ENCODE measurements around the gene SEMA5A. TPM values are rescaled to one million over a fixed set of nuclear protein-coding genes. Genes with fewer than 3 reads are reported as not detected.

The SEMA5A gene
- total and polyA plus RNA-seq, 2 of the 8 experiments (the other 6 are each of a cell fraction or from before 2014, with no cell fraction given), result 5.3 to 8.9 TPM

DNA sequence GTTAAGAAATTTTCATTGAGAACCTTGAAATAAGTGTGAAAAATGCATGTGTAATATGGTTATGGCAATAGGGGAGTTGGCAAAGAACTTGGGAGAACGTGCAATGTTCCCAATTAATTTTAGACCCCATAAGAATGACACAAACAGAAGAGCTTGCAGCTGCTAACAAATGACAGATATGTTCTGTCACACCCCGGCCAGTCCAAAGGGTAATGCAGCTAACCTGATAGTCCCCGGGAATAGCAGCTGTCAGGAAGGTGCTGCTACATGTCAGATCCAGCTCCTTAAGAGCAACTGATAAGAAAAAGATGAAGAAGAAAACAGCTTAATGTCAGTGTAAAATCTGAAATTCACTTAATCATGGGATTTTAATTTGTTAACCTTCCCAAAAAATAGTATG lies 30.4 kb downstream of the SEMA5A start:
- Histone ChIP-seq H3K4me3 (ENCODE audit: extremely low read depth in 1 of 4, insufficient read depth in 2 of 4, low read depth in 3 of 4, low read length in 4 of 4) (no peak overlapping the region), H3K4ac (replicated peaks; ENCODE audit: insufficient read length, low read depth, low read length) (no peak overlapping the region), H2AFZ (ENCODE audit: low read length) (no peak overlapping the region), H3K9ac (replicated peaks in 1 of 4; ENCODE audit: extremely low read depth in 1 of 4, low read depth in 3 of 4, low read length in 3 of 4) (no peak overlapping the region), H3K27me3 (replicated peaks in 1 of 4; ENCODE audit: control insufficient read depth in 3 of 4, extremely low read depth in 1 of 4, insufficient read depth in 3 of 4, low read length in 3 of 4) (no peaks in the 10 kb centered on the region), H4K20me1 (replicated peaks in 1 of 2; ENCODE audit: control insufficient read depth in 1 of 2, insufficient read depth in 2 of 2, low read length in 2 of 2) (peaks cover 0 to 2% of the 10 kb centered on the region in 2 experiments), H3K18ac (ENCODE audit: extremely low read depth, low read length) (no peak overlapping the region), H2BK120ac (replicated peaks; ENCODE audit: low read depth, low read length) (no peak overlapping the region), H3K23me2 (ENCODE audit: low read depth, low read length) (no peaks in the 10 kb centered on the region), H4K8ac (ENCODE audit: extremely low read depth, insufficient read depth, low read length) (no peak overlapping the region), H4K91ac (replicated peaks; ENCODE audit: insufficient read length, low read length) (no peak overlapping the region), H3K4me2 (ENCODE audit: insufficient read depth in 1 of 2, low read depth in 2 of 2, low read length in 2 of 2) (no peak overlapping the region), H2BK15ac (ENCODE audit: low read length) (no peak overlapping the region), H3K79me2 (ENCODE audit: control insufficient read depth in 1 of 2, insufficient read depth in 2 of 2, low read length in 2 of 2) (no peaks in the 10 kb centered on the region), H3K23ac (ENCODE audit: insufficient read length) (no peak overlapping the region), H2BK5ac (ENCODE audit: low read depth, low read length) (no peak overlapping the region), H3K9me3 (ENCODE audit: insufficient read depth in 2 of 2, low read depth in 1 of 2, low read length in 1 of 2) (no peaks in the 10 kb centered on the region), H3K4me1 (replicated peaks in 1 of 4; ENCODE audit: control insufficient read depth in 3 of 4, insufficient read depth in 4 of 4, low read length in 3 of 4) (no peaks in the 10 kb centered on the region), H3K79me1 (ENCODE audit: low read depth, low read length) (peaks cover 3% of the 10 kb centered on the region), H3K14ac (ENCODE audit: insufficient read length) (no peak overlapping the region), H2AK5ac (ENCODE audit: low read depth, low read length) (no peak overlapping the region), H2BK12ac (ENCODE audit: low read depth, low read length) (no peak overlapping the region), H2BK20ac (ENCODE audit: low read length) (no peak overlapping the region), H3K27ac (ENCODE audit: low read depth, low read length) (no peak overlapping the region), H3K56ac (replicated peaks; ENCODE audit: insufficient read length, low read depth, low read length) (no peak overlapping the region), H4K5ac (ENCODE audit: insufficient read length, low read depth, low read length) (no peak overlapping the region), H3K36me3 (ENCODE audit: control insufficient read depth in 2 of 4, insufficient read depth in 4 of 4, low read length in 3 of 4) (no peaks in the 10 kb centered on the region)
- no peak for TF ChIP-seq TCF12 (IDR thresholded peaks at IDR 0.05; ENCODE audit: low read depth, low read length)
- TF ChIP-seq BACH1 (IDR thresholded peaks at IDR 0.05; ENCODE audit: low read length), result no peak
- TF ChIP-seq RXRA (IDR thresholded peaks at IDR 0.05; ENCODE audit: insufficient read depth, low read depth, low read length), result no peak
- TF ChIP-seq EZH2 (IDR thresholded peaks at IDR 0.05; ENCODE audit: low read depth, low read length, severe bottlenecking), result no peak
- TF ChIP-seq CEBPB (IDR thresholded peaks at IDR 0.05; ENCODE audit: low read depth, low read length), result no peak
- TF ChIP-seq CHD1 (IDR thresholded peaks at IDR 0.05; ENCODE audit: low read depth, low read length), result no peak
- no peak for TF ChIP-seq SUZ12 (IDR thresholded peaks at IDR 0.05; ENCODE audit: low read length)
- no peak for TF ChIP-seq GABPA (IDR thresholded peaks at IDR 0.05; ENCODE audit: borderline replicate concordance, insufficient read depth, low read length)
- FAIRE-seq (no peak), DNase-seq (ENCODE audit: low read depth in 1 of 2, low spot score in 2 of 2) (no peak)
- CTCF ChIA-PET (ENCODE audit: partially characterized antibody), result interaction anchor here (1.2 to 3.1 kb wide), 4 partner anchors 9 to 515 kb away, joined by 3 to 17 read pairs (median 6); no protein-coding TSS in a partner anchor
- 84% methylated on average over 3 of the region's 3 CpGs; no CpG with 5 or more reads in 1 of the 2 experiments for WGBS, 2 experiments (ENCODE audit: extremely low coverage in 1 of 2, insufficient coverage in 1 of 2, insufficient read length in 1 of 2, insufficient replicate concordance in 2 of 2, low coverage in 1 of 2, low lambda C conversion rate in 2 of 2, missing lambda C conversion rate in 1 of 2)
- POLR2A ChIA-PET (ENCODE audit: partially characterized antibody), result no interaction called here

All from H1 (cell line).